PC-9 (cell line): ENCODE results near the gene TNIK.

Experiments used
- CTCF ChIP-seq: fragments of 200-600 bp; sonication (generic); conservative IDR thresholded peaks from 2 replicates; pipeline ENCODE4 v1.6.1; 2017; ENCODE audit warnings: mixed run types, antibody characterized with exemption, mild to moderate bottlenecking, moderate library complexity
- EZH2 ChIP-seq: fragments of 200-600 bp; sonication (generic); IDR thresholded peaks from 2 replicates; pipeline ENCODE4 v1.8.0; 2017; ENCODE audit warnings: antibody characterized with exemption, low read depth

DNA sequence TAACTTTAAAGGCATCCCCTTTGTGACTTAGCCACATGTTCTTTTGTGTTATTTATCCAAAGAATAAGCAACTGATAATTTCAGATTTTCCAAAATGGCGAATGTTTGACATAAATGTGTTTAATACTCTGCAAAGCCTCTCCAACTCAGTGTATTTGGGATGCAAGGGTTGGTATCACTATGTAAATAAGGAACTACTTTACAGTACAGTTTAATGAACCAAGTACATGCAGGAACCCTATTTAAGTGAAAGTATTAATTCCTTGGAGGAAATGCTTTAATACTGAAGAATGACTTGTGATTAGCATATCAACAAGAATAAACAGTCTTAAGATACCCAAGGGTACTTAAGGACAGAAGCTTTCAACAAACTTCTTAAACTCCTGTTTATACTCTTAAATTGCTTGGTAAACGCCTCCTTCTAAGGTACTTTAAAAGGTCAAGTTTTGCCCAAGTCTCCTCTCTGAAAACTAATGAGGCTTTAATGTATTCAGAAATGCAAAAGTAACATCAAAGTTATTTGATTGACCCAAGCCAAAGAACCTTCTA, 107.7 kb downstream of the TNIK start:
- TF ChIP-seq EZH2, result no peak
- no peak for TF ChIP-seq CTCF
